LoVo (cell line): ENCODE results near the gene LILRA6.
"Not testable (repeated sequence)": the region's sequence is repeated elsewhere in the genome, so short reads cannot be mapped to it uniquely, and the experiment has no call there.

Source experiments
- DNase-seq: peaks from one replicate; pipeline ENCODE4 v3.0.0-alpha.2; 2016; ENCODE audit warnings: low spot score

The LILRA6 gene

DNA sequence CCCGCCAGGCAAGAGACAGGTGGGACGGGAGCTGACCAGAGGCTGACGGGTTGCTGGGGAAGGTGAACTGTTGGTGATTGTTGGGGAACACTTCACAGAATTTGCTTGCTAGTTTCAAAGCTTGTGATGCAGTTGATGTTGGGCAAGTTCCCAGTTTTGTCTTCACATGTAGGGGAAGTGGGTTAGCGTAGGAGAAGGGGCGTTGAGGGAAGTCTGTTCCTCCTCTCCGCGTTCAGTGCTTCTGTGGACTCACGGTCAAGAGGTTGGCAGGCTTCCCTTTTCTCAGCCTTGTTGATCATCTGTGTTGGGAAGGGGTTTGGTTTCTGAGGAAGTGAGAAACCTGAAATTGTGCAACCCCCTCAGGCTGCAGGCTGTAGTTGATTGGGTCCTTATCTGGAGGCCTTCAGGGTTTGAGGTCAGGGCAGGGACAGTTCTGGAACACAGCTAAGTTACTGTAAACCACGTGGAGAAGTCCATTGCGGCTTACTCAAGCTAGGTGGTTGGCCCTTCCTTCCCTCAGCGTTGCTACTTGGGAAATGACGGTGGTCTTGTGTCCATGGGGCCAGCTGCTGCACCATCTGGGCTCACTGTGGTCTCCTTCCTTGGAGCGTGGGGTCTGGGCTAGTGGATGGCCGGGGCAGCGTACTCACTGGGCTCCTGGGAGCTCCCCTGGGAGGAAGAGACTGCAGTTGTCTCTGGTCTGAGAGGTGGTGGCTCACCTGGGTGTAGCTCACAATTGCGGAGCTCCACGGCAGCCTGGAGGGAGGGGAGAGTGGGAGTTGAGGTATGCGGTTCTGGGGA lies 34.4 kb downstream of the LILRA6 start:
- no peak for DNase-seq

DNA sequence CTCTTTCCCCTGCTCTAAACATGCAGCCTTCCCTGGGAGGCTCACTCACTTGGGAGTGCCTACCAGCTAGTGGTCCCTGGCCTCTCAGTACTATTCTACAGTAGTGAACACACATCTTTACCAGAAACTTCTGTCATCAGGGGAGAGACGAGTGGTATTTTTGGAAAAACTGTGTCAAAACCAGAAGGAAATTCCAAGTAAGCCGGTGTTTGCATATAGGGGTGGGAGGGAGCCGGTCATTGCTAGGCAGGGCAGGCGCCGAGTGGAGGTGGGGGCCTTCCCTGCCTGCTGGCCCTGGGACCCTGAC lies 35.0 kb downstream of the LILRA6 start:
- no peak for DNase-seq

DNA sequence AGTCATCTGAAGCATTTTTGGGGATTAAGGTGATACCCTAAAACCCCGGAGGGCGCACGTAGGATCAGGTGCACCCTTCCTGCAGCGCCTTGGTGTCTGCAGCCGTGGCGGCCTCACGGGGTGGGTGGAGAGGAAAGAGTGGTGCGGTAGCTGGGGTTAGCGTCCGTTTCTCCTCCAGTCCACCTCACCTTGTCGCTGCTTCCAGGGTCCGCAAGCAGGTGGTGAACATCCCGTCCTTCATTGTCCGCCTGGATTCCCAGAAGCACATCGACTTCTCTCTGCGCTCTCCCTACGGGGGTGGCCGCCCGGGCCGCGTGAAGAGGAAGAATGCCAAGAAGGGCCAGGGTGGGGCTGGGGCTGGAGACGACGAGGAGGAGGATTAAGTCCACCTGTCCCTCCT lies 35.4 kb downstream of the LILRA6 start:
- DNase-seq: not testable (repeated sequence)

DNA sequence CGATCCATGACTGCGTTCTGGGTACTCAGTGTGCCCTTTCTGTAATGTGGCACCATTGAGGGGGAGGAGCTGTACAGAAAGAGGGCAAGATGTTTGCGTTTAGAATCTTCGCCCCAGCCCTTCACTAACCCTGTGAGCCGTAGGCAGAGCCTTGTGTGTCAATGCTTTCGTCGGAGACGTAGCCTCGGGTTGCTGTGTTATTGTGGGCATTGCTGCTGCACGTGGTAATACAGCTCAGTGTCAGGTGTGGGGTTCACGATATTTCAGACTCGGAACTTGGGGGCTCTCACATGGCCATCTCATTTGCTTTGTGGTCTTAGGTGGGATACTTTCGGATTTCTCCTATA lies 35.8 kb downstream of the LILRA6 start:
- no peak for DNase-seq

DNA sequence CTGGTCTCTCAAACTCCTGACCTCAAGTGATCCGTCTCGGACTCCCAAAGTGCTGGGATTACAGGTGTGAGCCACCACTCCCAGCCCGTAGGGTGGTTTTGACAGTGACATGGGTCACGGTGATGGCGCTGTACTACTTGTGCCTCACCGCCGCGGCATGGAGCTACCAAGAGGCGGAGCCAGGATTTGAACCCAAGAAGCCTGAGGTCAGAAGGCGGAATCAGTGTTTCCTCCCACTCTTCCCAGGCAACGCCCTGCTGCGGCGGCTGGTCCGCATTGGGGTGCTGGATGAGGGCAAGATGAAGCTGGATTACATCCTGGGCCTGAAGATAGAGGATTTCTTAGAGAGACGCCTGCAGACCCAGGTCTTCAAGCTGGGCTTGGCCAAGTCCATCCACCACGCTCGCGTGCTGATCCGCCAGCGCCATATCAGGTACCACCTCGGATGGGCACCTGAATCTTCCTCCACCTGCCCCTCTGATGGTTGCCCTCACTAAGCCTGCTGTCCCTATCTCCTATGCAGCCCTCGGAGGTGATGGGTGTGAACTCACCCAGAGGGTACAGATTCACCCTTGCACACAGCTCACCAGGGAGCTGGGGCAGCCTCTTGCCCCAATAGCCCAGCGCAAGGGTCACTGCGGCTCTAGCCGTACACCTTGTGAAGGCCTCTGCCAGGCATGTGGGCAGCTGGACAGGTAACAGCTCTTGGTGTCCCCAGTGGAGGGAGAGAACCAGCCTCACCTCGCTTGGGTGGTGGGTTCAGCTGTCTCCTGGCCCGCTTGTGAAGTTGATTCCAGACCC lies 36.4 kb downstream of the LILRA6 start:
- no peak for DNase-seq

DNA sequence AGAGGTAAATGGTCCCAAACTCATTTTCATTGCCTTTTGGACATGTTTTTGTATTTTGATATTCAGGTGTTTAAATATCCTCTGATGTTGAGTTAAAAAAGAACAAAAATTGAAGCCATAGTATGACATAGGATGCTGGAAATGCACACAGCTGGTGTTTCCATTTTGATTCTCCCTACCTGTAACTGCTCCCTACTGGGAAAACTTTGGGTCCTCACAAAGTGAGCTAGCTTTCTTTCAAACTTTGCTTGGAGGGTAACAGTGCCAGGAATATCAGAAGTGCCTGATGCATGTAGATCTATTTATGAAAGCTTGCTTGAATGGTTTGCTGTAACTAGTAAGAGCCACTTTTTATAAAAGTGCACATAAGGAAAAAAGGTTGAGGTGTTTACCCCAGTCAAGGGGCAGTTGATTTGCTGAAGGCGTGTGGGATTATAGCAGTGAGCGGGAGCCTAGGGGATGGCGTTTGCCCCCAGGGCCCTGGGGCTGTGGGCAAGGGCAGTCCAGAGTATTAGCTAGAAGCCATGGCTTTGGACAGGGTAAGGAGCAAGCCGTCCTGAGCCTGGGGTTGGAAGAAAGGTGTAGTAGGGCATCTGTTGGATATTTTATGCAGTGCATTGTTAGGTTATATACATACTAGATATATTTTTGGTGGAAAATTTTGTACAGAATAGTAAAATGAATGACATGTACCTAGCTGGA lies 37.7 kb downstream of the LILRA6 start:
- DNase-seq: no peak

DNA sequence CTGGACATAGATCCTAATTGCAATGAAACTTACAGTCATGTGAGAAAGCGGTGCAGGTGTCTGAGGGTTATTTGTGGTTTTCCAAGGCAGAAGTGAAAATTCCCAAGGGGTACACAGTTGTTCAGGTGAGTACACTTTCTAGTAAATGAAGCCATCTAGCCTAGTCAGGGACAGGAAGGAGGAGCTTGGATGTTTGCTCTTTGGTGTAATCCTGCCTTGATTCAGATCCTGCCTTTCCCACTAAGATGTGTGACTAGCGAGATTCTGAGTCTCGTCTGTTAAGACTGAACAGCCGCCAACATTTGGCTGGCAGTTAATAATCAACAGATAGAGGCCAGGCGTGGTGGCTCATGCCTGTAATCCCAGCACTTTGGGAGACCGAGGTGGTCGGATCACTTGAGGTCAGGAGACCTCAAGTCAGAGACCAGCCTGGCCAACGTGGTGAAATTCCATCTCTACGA lies 39.4 kb downstream of the LILRA6 start:
- no peak for DNase-seq

DNA sequence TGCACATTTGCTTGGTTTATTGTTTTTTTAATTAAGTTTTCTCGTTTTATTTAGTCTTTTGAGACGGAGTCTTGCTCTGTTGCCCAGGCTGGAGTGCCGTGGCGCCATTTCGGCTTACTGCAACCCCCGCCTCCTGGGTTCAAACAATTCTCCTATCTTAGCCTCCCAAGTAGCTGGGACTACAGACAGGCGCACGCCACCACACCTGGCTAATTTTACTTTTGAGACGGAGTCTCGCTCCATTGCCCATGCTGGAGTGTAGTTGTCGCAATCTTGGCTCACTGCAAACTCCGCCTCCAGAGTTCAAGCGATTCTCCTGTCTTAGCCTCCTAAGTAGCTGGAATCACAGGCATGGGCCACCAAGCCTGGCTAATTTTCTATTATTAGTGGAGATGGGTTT lies 40.6 kb downstream of the LILRA6 start:
- DNase-seq: no peak

DNA sequence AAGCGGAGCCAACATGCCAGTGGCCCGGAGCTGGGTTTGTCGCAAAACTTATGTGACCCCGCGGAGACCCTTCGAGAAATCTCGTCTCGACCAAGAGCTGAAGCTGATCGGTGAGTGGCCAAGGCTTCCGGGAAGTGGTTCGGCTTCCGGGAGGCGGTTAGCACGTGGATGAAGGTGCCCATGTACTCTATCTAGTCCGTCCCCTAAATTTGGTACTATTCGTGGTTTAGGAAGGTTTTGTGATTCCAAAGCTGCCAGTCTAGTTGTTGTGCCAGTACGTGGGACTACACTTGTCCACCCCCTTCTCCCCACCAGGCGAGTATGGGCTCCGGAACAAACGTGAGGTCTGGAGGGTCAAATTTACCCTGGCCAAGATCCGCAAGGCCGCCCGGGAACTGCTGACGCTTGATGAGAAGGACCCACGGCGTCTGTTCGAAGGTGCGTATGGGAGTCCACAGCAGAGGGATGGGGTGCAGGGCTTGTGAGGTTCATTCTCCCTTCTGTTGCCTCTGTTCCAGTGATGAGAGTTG lies 41.4 kb downstream of the LILRA6 start:
- DNase-seq: no peak

DNA sequence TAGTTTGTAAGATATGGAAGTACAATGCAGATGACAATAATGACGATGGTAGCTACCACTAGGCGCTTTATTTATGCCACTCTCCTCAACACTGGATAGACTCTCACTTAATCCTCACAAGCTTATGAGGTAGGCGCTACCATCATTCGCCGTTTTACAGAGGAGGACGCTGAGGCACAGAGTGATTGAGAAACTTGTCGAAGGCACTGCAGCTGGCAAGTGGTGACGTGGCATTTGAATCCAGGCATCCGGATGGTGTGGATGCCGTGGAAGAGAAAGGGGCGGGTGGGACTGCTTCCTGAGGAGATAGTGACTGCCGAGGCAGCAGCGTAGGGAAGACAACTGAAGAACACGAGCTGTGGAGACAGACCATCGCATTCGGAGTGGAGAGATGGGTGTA lies 43.2 kb downstream of the LILRA6 start:
- no peak for DNase-seq

DNA sequence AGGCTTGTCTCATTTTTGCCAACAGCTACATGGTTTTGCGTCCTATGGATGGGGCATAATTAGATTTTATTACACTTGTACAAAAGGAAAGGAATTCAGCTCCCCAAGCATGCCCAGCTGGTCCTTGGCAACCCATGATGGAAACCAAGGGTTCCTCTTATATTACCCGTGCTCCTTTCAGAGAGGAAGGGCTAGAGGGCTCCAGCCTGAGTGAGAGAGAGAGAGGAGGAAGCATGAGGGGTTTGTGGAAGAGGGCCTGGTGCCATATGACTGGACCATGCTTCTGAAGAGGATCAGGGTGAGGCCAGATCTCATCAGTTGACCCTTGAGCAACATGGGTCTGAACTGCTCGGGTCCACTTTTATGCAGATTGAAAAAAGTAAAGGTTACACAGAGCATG lies 45.5 kb downstream of the LILRA6 start:
- DNase-seq: no peak

DNA sequence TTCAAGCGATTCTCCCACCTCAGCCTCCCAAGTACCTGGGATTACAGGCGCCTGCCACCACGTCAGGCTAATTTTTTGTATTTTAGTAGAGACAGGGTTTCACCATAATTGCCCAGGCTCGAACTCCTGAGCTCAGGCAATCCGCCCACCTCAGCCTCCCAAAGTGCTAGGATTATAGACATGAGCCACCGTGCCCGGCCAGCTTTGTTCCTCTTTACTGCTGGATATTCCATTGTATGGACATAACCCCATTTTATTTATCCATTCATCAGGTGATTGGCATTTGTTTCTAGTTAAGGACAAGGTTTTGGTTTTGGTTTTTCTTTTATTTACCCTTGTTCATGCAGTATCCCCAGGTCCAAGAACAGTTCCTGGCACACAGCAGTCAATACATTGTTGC lies 46.1 kb downstream of the LILRA6 start:
- no peak for DNase-seq

DNA sequence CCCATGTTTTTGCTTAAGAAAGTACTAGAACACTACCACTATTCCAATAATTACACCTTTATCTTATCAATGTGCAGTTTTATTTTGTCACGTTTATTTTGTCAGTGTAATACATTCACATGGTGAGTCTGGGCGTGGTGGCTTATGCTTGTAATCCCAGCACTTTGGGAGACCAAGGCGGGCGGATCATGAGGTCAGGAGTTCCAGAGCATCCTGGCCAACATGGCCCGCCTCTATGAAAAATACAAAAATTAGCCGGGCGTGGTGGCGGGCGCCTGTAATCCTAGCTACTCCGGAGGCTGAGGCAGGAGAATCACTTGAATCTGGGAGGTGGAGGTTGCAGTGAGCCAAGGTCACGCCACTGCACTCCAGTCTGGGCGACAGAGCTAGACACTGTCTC lies 48.1 kb downstream of the LILRA6 start:
- DNase-seq: not testable (repeated sequence)

DNA sequence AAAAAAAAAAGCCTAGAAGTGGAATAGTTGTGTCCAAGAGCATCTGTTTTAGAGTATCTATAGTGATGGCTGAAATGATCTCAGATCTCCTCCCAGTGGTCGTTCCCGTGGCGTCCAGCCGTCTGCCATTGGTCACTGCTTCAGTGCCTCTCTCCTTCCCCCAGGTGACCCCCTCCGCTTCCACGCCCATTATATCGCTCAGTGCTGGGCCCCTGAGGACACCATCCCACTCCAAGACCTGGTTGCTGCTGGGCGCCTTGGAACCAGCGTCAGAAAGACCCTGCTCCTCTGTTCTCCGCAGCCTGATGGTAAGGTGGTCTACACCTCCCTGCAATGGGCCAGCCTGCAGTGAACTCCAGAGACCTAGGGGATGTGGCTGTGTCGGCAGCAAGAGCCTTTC lies 49.6 kb downstream of the LILRA6 start:
- no peak for DNase-seq

DNA sequence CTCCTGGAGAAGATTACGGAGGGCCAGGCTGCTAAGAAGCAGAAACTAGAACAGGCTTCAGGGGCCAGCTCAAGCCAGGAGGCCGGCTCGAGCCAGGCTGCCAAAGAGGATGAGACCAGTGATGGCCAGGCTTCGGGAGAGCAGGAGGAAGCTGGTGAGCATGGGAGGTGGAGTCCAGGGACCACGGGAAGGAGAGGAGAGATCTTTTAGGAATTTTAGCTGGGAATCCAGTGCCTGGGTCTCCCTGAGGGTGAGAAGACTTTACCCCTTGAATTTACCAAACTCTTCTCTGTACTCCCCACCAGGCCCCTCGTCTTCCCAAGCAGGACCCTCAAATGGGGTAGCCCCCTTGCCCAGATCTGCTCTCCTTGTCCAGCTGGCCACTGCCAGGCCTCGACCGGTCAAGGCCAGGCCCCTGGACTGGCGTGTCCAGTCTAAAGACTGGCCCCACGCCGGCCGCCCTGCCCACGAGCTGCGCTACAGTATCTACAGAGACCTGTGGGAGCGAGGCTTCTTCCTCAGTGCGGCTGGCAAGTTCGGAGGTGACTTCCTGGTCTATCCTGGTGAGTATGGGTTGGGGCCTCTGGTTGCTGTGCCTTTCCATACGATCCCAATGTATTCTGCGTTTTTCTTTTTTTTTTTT lies 50.7 kb downstream of the LILRA6 start:
- no peak for DNase-seq

DNA sequence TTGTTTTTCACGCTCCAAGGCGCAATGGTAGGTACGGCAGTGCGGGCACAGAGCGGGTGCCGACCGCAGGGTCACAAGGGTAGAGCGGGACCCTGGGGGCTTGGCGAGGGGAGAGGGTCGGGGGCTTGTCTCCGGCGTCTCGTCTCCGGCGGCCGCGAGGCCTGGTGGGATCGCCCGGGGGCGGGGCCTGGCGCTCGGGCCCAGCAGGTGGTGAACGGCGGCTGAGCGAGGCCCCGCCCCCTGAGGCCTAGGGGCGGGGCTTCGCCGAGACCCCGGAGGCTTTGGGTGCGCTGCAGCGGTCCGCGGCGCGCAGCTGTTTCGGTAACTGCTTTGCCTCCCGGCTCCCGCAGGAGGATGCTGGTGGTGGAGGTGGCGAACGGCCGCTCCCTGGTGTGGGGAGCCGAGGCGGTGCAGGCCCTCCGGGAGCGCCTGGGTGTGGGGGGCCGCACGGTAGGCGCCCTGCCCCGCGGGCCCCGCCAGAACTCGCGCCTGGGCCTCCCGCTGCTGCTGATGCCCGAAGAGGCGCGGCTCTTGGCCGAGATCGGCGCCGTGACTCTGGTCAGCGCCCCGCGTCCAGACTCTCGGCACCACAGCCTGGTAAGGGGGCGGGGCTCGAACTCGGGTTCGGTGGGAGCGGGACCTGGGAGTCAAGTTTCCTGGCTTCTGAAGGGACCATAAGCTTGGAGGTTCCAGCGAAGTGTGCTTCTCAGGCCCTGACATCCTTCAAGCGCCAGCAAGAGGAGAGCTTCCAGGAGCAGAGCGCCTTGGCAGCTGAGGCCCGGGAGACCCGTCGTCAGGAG lies 51.4 kb downstream of the LILRA6 start, which contains the start of gene TSEN34:
TSS of gene TSEN34 (plus strand) at position 298 of the 800 bp plus-strand sequence. CDS start at position 355, 57 bp downstream.
- DNase-seq: peak; percentile 87

DNA sequence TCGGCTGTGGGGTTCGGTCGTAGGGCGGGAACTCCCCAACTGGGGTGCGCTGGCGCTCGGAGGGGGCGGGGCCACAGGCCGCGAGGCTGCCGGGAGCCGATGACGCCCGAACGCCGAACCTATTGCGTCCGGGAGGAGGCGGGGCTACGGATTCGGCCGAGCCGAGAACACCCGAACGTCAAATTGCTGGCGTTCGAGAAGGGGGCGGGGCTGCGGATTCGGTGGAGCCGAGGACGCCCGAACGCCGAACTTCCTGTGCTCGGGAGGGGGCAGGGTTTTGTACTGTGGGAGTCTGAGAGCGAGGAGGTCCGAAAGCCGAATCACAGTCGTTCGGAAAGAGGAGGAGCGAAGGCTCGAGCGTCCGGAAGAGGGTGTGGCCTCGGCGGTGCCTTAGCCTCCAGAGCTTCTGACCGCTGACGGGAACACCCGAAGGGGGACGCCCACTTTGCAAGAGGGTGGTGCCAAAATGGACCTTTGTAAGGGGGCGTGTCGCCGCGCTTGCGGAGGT lies 52.0 kb downstream of the LILRA6 start:
- DNase-seq: peak; percentile 98

DNA sequence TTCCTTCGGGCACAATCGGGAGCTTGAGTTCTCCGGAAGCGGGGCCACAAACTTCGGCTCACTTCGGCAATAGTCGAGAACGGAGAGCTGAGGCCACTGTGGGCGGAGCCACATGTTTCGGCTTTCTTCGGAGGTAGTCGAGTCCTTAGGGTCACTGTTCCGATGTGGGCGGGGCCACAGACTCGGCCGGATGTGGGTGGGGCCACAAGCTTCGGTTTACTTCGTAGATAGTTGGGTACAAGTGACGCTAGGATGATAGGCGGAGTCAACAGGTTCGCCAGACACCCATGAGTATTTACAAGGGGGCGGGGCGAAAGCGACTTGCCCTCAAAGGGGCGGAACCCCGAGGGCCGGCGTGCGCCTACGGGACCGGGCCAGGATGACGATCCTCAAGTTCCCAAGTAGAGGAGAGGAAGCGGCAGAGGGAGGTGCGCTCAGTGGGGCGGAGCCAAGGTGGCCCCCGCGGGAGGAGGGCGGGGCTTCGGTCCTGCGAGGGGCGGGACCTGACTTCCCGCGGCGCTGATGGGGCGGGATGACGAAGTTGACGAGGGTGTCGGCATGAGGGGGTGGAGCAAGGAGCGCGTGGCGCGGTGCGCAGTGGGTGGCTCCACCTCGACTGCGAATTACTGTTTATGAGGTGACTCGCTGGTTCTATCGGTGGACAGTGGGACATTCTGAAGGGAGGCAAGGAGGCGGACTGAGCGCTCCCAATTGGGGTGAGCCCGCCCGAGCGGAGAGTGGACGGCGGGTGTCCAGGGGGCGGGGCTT lies 52.7 kb downstream of the LILRA6 start:
- DNase-seq: peak; percentile 100

DNA sequence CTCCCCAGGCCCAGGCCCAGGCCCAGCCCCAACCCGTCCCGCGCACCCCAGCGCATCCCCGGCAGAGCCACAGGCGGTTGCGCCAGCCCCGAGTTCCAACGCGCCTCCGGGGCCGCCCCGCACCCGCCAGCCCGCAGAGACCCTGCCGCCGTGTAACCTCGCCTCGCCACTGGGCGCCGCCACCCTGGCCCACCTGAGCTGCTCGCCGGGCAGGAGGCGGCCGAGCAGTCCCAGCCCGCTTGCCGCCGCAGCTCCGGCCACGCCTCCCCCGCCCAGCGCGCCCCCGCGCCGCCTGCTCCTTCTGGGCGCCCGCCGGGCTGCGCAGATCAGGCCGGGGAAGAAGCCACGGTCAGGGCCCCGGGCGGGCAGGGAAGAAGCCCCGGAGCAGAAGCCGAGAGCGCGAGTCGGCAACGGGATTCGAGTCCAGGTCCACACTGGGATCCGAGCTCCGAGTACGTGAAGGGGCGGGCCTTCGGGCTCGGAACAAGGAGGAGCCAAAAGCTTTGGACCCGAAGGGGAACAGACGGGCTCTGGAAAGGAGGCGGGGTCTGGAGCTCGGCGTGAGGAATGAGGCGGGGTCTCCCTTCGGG lies 53.4 kb downstream of the LILRA6 start, which contains the start of gene MBOAT7:
TSS of gene MBOAT7 (minus strand) at position 436 of the 590 bp plus-strand sequence. CDS start 1,072 bp downstream, outside the sequence.
- no peak for DNase-seq
